ENCODE measurements around the gene FAM9B.

GRCh38 chrX:9003041-9003440, 30.9 kb downstream of the FAM9B start:
- TF ChIP-seq, protein P1, sequence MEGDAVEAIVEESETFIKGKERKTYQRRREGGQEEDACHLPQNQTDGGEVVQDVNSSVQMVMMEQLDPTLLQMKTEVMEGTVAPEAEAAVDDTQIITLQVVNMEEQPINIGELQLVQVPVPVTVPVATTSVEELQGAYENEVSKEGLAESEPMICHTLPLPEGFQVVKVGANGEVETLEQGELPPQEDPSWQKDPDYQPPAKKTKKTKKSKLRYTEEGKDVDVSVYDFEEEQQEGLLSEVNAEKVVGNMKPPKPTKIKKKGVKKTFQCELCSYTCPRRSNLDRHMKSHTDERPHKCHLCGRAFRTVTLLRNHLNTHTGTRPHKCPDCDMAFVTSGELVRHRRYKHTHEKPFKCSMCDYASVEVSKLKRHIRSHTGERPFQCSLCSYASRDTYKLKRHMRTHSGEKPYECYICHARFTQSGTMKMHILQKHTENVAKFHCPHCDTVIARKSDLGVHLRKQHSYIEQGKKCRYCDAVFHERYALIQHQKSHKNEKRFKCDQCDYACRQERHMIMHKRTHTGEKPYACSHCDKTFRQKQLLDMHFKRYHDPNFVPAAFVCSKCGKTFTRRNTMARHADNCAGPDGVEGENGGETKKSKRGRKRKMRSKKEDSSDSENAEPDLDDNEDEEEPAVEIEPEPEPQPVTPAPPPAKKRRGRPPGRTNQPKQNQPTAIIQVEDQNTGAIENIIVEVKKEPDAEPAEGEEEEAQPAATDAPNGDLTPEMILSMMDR (IDR thresholded peaks at IDR 0.05), result no peak
- no peak for TF ChIP-seq POLR2A (IDR thresholded peaks at IDR 0.05)
